SK-N-MC (cell line): Measurements from ENCODE around the gene ADSL.

Experiments
- EZH2 ChIP-seq: fragments of 200-600 bp; sonication (generic); IDR thresholded peaks from one replicate; pipeline ENCODE4 v1.6.1; 2017; ENCODE audit warnings: antibody characterized with exemption
- FOXP2 ChIP-seq: optimal IDR thresholded peaks from 2 replicates; pipeline ENCODE3; 2011; ENCODE audit warnings: mild to moderate bottlenecking, moderate library complexity; ENCODE audit not compliant: insufficient read depth; ENCODE audit errors: extremely low read length, control extremely low read depth
- POLR2AphosphoS5 ChIP-seq: IDR thresholded peaks from 2 replicates; pipeline ENCODE4 v1.6.1; 2012; ENCODE audit warnings: mild to moderate bottlenecking, low read depth, low read length, borderline replicate concordance

DNA sequence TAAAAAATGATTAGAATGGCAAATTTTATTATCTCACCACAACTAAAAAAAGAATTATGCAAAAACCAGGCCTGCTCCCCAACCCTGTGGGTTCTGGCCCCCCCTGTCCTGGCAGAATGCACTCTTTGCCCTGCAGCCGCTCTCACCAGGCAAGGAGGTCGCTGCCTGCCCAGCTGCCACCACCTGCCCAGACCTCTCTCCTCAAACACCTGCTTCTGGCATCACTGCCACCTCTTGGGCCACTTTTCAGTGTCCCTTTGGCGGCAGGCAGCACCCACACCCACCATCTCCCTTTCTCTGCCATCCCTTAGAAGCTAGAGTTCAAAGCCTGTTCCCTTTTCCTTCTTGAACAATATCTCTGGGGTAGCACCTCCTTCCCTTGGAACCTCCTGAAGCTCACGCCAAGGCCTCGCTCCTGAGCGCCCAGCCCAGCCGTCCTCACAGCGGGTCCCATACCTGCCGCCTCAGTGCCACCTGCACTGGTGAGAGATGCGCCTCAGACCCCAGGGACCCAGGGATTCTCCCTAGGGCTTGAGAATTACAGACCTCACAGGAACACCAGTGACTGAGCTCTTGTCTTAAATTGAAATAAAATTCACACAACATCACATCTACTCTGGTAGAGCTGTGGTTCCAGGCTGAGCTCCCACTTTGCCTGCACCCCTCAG lies 68.7 kb downstream of the ADSL start:
- TF ChIP-seq POLR2AphosphoS5 (no peak), EZH2 (no peak), FOXP2 (no peak)
